Neural progenitor cell (in vitro differentiated cells): Measurements from ENCODE around the gene DIO3. TPM values are rescaled to one million over a fixed set of nuclear protein-coding genes. Genes with fewer than 3 reads are reported as not detected.

Experiments
- DNase-seq: peaks from one replicate; pipeline ENCODE4 v3.0.0-alpha.2; 2016; ENCODE audit warnings: low spot score
- H2AFZ ChIP-seq: fragments of 200-600 bp; sonication (generic); replicated peaks from 2 replicates; pipeline ENCODE4 v1.6.1; 2016; ENCODE audit warnings: antibody characterized with exemption
- H3F3A ChIP-seq: fragments of 200-600 bp; sonication (generic); 2 replicates; pipeline ENCODE4 v1.6.1; 2016; ENCODE audit warnings: antibody characterized with exemption, low read depth
- H3K27ac ChIP-seq: fragments of 200-600 bp; sonication (generic); 2 replicates; pipeline ENCODE4 v1.5.1; 2016; ENCODE audit warnings: mild to moderate bottlenecking
- H3K27me3 ChIP-seq: fragments of 200-600 bp; sonication (generic); 2 replicates; pipeline ENCODE4 v1.6.1; 2016; ENCODE audit warnings: mild to moderate bottlenecking, moderate library complexity
- H3K36me3 ChIP-seq: fragments of 200-600 bp; sonication (generic); 2 replicates; pipeline ENCODE4 v1.5.1; 2016
- H3K4me1 ChIP-seq: fragments of 200-600 bp; sonication (generic); 2 replicates; pipeline ENCODE4 v1.6.1; 2016; ENCODE audit warnings: mixed run types
- H3K4me2 ChIP-seq: fragments of 200-600 bp; sonication (generic); 2 replicates; pipeline ENCODE4 v1.6.1; 2016
- H3K4me3 ChIP-seq: fragments of 200-600 bp; sonication (generic); 2 replicates; pipeline ENCODE4 v1.5.1; 2016
- H3K79me2 ChIP-seq: fragments of 200-600 bp; sonication (generic); 2 replicates; pipeline ENCODE4 v1.6.1; 2016; ENCODE audit warnings: low read depth
- H3K9ac ChIP-seq: fragments of 200-600 bp; sonication (generic); 2 replicates; pipeline ENCODE4 v1.6.1; 2016
- H3K9me3 ChIP-seq: fragments of 200-600 bp; sonication (generic); 2 replicates; pipeline ENCODE4 v1.5.1; 2016; ENCODE audit warnings: low read depth
- H4K20me1 ChIP-seq: fragments of 200-600 bp; sonication (generic); 2 replicates; pipeline ENCODE4 v1.6.1; 2016; ENCODE audit warnings: low read depth
- H3K27ac Mint-ChIP-seq: 3 replicates; pipeline ENCODE4 v1.8.0; 2021; ENCODE audit warnings: mixed read lengths
- H3K27me3 Mint-ChIP-seq: 2 replicates; pipeline ENCODE4 v1.8.0; 2022; ENCODE audit warnings: low read depth, mild to moderate bottlenecking, inconsistent platforms, moderate library complexity, mixed read lengths; ENCODE audit not compliant: insufficient read depth
- H3K36me3 Mint-ChIP-seq: 3 replicates; pipeline ENCODE4 v1.8.0; 2021; ENCODE audit warnings: mixed read lengths
- H3K4me1 Mint-ChIP-seq: 3 replicates; pipeline ENCODE4 v1.8.0; 2021; ENCODE audit warnings: mixed read lengths
- H3K4me3 Mint-ChIP-seq: 3 replicates; pipeline ENCODE4 v1.8.0; 2021; ENCODE audit warnings: mild to moderate bottlenecking, moderate library complexity, mixed read lengths
- H3K9me3 Mint-ChIP-seq: 3 replicates; pipeline ENCODE4 v1.8.0; 2020; ENCODE audit warnings: mixed read lengths
- EZH2 ChIP-seq: fragments of 200-600 bp; sonication (generic); IDR thresholded peaks from 2 replicates; pipeline ENCODE4 v1.6.1; 2017; ENCODE audit warnings: antibody characterized with exemption, mild to moderate bottlenecking, moderate library complexity
- EZH2phosphoT487 ChIP-seq: fragments of 200-600 bp; sonication (generic); IDR thresholded peaks from 2 replicates; pipeline ENCODE4 v1.6.1; 2017; ENCODE audit warnings: antibody characterized with exemption
- total RNA-seq: library from RNA; depleted of rRNA; stranded (reverse); fragments of >200 nt; gene quantifications from 2 replicates; pipeline ENCODE4 v1.2.3, GENCODE V29; 2015; ENCODE audit warnings: low replicate concordance
- TF ChIP-seq, protein P1 (sequence below): fragments of 200-600 bp; sonication (generic); IDR thresholded peaks from 2 replicates; pipeline ENCODE4 v1.5.1; 2017; ENCODE audit warnings: antibody characterized with exemption, mild to moderate bottlenecking

The DIO3 gene
- total RNA-seq, 1 donor from 2014 or later: 0.90 TPM

DNA sequence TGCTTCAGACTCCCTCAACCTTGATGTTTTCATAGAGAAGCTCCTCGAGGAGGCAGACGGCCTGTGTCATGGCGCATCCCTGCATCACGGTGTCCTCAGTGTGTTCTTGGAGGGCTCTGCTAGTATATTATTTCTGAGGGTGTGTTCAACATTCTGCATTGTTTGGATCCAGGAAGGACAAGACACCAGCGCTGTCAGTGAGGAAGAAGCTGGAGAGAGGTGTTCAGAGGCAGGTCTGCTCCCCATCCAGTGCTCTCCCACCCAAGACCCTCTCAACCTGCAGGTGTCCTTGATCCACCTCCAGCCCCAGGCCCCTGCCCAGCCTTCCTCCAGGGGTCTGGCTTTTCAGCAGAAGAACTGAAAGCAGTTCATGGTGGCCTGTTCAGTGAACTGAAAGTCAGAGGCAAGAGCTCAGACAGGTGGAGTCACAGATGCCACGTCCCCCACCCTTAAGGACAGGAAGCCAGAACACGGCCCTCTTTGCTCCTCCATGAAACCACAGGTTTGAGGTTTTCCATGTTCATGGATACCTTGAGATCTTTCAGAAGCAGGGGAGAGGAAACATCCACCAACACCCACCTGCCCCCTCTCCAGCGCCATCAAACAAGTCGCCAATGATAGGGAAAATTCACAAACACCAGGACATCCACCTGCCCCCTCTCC, 37.4 kb downstream of the DIO3 start:
- H3K4me3 Mint-ChIP-seq: no peak overlapping the region
- no peak overlapping the region for H3K27ac Mint-ChIP-seq

DNA sequence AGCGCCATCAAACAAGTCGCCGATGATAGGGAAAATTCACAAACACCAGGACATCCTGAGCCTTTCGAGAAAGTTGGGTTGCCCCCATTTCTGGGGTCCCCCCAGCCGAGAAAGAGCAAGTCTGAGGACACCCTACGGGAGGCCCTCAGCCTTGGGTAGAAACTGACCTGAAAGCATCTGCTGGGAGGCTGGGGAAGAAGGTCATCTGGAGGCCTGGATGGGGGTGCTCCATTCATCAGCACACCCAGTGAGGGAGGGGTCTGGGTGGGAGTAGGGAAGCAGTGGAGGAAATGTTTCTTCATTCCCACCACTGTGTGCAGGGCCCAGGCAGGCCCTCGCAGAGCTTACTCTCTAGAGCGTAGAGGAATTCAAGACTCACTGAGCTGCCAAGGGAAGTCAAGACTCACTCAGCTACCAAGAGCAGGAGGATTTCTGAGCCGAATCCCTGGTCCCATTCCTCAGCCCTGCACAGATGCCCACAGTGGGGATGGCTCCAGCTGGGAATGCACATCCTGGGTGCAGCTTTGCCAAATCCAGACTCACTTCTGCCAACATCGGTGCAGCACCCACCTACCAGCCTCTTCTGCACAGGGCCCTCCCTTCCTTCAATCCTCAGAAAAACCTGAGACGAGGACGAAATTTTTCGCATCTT, 38.1 kb downstream of the DIO3 start:
- TF ChIP-seq, protein P1, sequence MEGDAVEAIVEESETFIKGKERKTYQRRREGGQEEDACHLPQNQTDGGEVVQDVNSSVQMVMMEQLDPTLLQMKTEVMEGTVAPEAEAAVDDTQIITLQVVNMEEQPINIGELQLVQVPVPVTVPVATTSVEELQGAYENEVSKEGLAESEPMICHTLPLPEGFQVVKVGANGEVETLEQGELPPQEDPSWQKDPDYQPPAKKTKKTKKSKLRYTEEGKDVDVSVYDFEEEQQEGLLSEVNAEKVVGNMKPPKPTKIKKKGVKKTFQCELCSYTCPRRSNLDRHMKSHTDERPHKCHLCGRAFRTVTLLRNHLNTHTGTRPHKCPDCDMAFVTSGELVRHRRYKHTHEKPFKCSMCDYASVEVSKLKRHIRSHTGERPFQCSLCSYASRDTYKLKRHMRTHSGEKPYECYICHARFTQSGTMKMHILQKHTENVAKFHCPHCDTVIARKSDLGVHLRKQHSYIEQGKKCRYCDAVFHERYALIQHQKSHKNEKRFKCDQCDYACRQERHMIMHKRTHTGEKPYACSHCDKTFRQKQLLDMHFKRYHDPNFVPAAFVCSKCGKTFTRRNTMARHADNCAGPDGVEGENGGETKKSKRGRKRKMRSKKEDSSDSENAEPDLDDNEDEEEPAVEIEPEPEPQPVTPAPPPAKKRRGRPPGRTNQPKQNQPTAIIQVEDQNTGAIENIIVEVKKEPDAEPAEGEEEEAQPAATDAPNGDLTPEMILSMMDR: no peak
- no peak for TF ChIP-seq EZH2
- no peak for TF ChIP-seq EZH2phosphoT487
- no peak overlapping the region for H3K4me2 ChIP-seq

More for the DNA sequence above, 37.4 kb downstream of the DIO3 start:
- no peak overlapping the region for H3K4me3 ChIP-seq
- H3K27ac ChIP-seq: no peak overlapping the region
- TF ChIP-seq, protein P1: no peak
- no peak for TF ChIP-seq EZH2phosphoT487
- no peak for TF ChIP-seq EZH2
- no peak overlapping the region for H3K4me2 ChIP-seq
- no peaks in the 10 kb centered on the region for H4K20me1 ChIP-seq
- no peaks in the 10 kb centered on the region for H3K36me3 Mint-ChIP-seq
- H3K27me3 ChIP-seq: no peaks in the 10 kb centered on the region
- no peak overlapping the region for H2AFZ ChIP-seq
- H3F3A ChIP-seq: no peaks in the 10 kb centered on the region
- H3K9me3 ChIP-seq: no peaks in the 10 kb centered on the region
- no peaks in the 10 kb centered on the region for H3K36me3 ChIP-seq
- no peaks in the 10 kb centered on the region for H3K4me1 ChIP-seq
- no peak overlapping the region for H3K9ac ChIP-seq
- no peaks in the 10 kb centered on the region for H3K4me1 Mint-ChIP-seq
- no peaks in the 10 kb centered on the region for H3K79me2 ChIP-seq
- peaks cover 9% of the 10 kb centered on the region for H3K27me3 Mint-ChIP-seq
- H3K9me3 Mint-ChIP-seq: peaks cover 5% of the 10 kb centered on the region
- DNase-seq: no peak

DNA sequence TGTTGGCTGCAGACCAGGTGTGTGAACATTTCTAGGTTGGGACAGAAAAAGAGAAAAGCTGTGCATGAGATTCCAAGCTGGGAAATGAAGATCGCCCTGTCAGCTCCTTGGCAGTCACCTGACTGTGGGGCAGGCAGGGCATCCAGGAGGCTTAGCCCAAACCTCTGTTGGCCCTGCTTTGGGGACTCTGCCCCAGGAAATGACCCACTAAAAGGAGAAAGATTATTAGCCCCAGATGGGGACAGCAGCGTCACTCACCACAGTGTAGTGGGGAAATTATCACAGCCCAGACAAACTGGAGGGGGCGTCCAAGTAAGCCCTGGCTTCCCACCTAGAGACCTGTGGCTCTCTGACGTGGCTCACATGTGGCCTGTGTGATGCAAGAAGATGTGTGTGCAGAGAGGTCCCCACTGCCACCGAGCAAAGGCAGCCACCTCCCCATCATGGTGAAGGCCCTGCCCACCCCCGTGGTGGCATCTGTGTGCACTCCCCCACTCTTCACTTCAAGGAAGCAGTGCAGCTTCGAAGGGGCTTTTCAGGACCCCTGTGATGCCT, 39.1 kb downstream of the DIO3 start:
- H3K36me3 Mint-ChIP-seq: no peaks in the 10 kb centered on the region
- Histone ChIP-seq H3K4me1 (no peaks in the 10 kb centered on the region), H3K9ac (no peak overlapping the region), H3K27me3 (no peaks in the 10 kb centered on the region), H2AFZ (no peak overlapping the region), H4K20me1 (no peaks in the 10 kb centered on the region), H3K9me3 (no peaks in the 10 kb centered on the region), H3K4me2 (no peak overlapping the region), H3K79me2 (no peaks in the 10 kb centered on the region), H3K4me3 (no peak overlapping the region), H3K27ac (no peak overlapping the region), H3F3A (no peaks in the 10 kb centered on the region), H3K36me3 (no peaks in the 10 kb centered on the region)
- H3K9me3 Mint-ChIP-seq: peaks cover 3% of the 10 kb centered on the region
- no peaks in the 10 kb centered on the region for H3K4me1 Mint-ChIP-seq
- TF ChIP-seq, protein P1: no peak
- TF ChIP-seq EZH2 (no peak), EZH2phosphoT487 (no peak)
- no peak overlapping the region for H3K4me3 Mint-ChIP-seq
- H3K27me3 Mint-ChIP-seq: peaks cover 9% of the 10 kb centered on the region
- no peak for DNase-seq
- no peak overlapping the region for H3K27ac Mint-ChIP-seq

More for the DNA sequence above, 38.1 kb downstream of the DIO3 start:
- Histone ChIP-seq H2AFZ (no peak overlapping the region), H3K27me3 (no peaks in the 10 kb centered on the region), H3K9me3 (no peaks in the 10 kb centered on the region), H3K27ac (no peak overlapping the region), H3K9ac (no peak overlapping the region), H3K36me3 (no peaks in the 10 kb centered on the region), H3F3A (no peaks in the 10 kb centered on the region), H3K4me3 (no peak overlapping the region), H3K79me2 (no peaks in the 10 kb centered on the region), H3K4me1 (no peaks in the 10 kb centered on the region), H4K20me1 (no peaks in the 10 kb centered on the region)
- H3K4me1 Mint-ChIP-seq: no peaks in the 10 kb centered on the region
- H3K36me3 Mint-ChIP-seq: no peaks in the 10 kb centered on the region
- H3K9me3 Mint-ChIP-seq: peaks cover 3% of the 10 kb centered on the region
- peaks cover 9% of the 10 kb centered on the region for H3K27me3 Mint-ChIP-seq
- no peak overlapping the region for H3K4me3 Mint-ChIP-seq
- no peak overlapping the region for H3K27ac Mint-ChIP-seq
- DNase-seq: no peak
